SK-N-SH (cell line): Measurements from ENCODE around the gene CES3. TPM values are rescaled to one million over a fixed set of nuclear protein-coding genes. Genes with fewer than 3 reads are reported as not detected.

ENCODE experiments used
- CTCF ChIA-PET: fragments of 300-600, 350-600 bp; formaldehyde crosslinking; extraction: SDS; loops from one replicate; lab custom pipeline; 2021; lab: Yijun Ruan, JAX
- POLR2A ChIA-PET: fragments of 350-600 bp; sonication (Branson Sonifier 250); formaldehyde crosslinking; extraction: SDS; loops from one replicate; lab custom pipeline; 2020; ENCODE audit warnings: antibody characterized with exemption, inconsistent platforms; lab: Yijun Ruan, JAX
- DNase-seq: peaks from one replicate; pipeline ENCODE4 v3.0.0; 2012
- H2AFZ ChIP-seq: fragments of 200-600 bp; sonication (generic); 2 replicates; pipeline ENCODE4 v1.8.1; 2016; ENCODE audit warnings: antibody characterized with exemption, mild to moderate bottlenecking, low read depth
- H3F3A ChIP-seq: fragments of 200-600 bp; sonication (generic); replicated peaks from 2 replicates; pipeline ENCODE3; 2016; ENCODE audit warnings: antibody characterized with exemption, mild to moderate bottlenecking; ENCODE audit not compliant: insufficient read depth
- H3K27ac ChIP-seq, 2 experiments: fragments of 200-500 bp in 1 of 2; fragments of 200-600 bp in 1 of 2; sonication (Bioruptor generic) in 1 of 2; sonication (generic), shearing (Covaris generic) in 1 of 2; 2 replicates each; pipeline versions ENCODE4 v1.5.1 to v1.6.1; 2014 to 2016; ENCODE audit warnings: low read depth in 2 of 2, inconsistent platforms in 1 of 2, low read length in 1 of 2, mild to moderate bottlenecking in 1 of 2, mixed read lengths in 1 of 2
- H3K27me3 ChIP-seq: fragments of 200-600 bp; sonication (generic), shearing (Covaris generic); 2 replicates; pipeline ENCODE4 v1.6.1; 2016; ENCODE audit warnings: mixed run types; ENCODE audit not compliant: insufficient read depth
- H3K36me3 ChIP-seq, 2 experiments: fragments of 200-500 bp in 1 of 2; fragments of 200-600 bp in 1 of 2; sonication (Bioruptor generic) in 1 of 2; sonication (generic) in 1 of 2; replicated peaks in 1 of 2; 2 replicates each; pipeline versions ENCODE3 to v1.5.1; 2014 to 2016; ENCODE audit warnings: low read length in 1 of 2, mild to moderate bottlenecking in 1 of 2; ENCODE audit not compliant: insufficient read depth in 2 of 2, control insufficient read depth in 1 of 2
- H3K4me1 ChIP-seq, 2 experiments: fragments of 200-500 bp in 1 of 2; fragments of 200-600 bp in 1 of 2; sonication (Bioruptor generic) in 1 of 2; sonication (generic), shearing (Covaris generic) in 1 of 2; 2 replicates each; pipeline versions ENCODE4 v1.5.1 to v1.6.1; 2014 to 2016; ENCODE audit warnings: low read depth in 1 of 2, low read length in 1 of 2, mixed run types in 1 of 2; ENCODE audit not compliant: insufficient read depth in 2 of 2, control insufficient read depth in 1 of 2
- H3K4me2 ChIP-seq: fragments of 200-600 bp; sonication (generic), shearing (Covaris generic); 2 replicates; pipeline ENCODE4 v1.6.1; 2017; ENCODE audit warnings: mixed run types
- H3K4me3 ChIP-seq, 2 experiments: fragments of 200-500 bp in 1 of 2; fragments of 200-600 bp in 1 of 2; sonication (Bioruptor generic) in 1 of 2; sonication (generic), shearing (Covaris generic) in 1 of 2; 2 replicates each; pipeline versions ENCODE4 v1.5.1 to v1.8.1; 2014 to 2016; ENCODE audit warnings: low read depth in 2 of 2, inconsistent platforms in 1 of 2, low read length in 1 of 2, mild to moderate bottlenecking in 1 of 2, mixed read lengths in 1 of 2, moderate library complexity in 1 of 2
- H3K79me2 ChIP-seq: fragments of 200-600 bp; sonication (generic); 2 replicates; pipeline ENCODE4 v1.8.1; 2017; ENCODE audit warnings: mild to moderate bottlenecking; ENCODE audit not compliant: insufficient read depth
- H3K9ac ChIP-seq: fragments of 200-600 bp; sonication (generic); 2 replicates; pipeline ENCODE4 v1.6.1; 2017; ENCODE audit warnings: mixed run types
- H3K9me2 ChIP-seq: fragments of 200-600 bp; sonication (generic); 2 replicates; pipeline ENCODE4 v1.6.1; 2017; ENCODE audit warnings: mixed run types
- H3K9me3 ChIP-seq: fragments of 200-600 bp; sonication (generic); 2 replicates; pipeline ENCODE4 v1.6.1; 2017; ENCODE audit warnings: mixed run types, mild to moderate bottlenecking, moderate library complexity
- H4K20me1 ChIP-seq: fragments of 200-600 bp; sonication (generic); 2 replicates; pipeline ENCODE4 v1.6.1; 2017; ENCODE audit warnings: mild to moderate bottlenecking, mixed run types; ENCODE audit not compliant: insufficient read depth
- EP300 ChIP-seq, 2 experiments: IDR thresholded peaks; 2 replicates each; pipeline versions ENCODE4 v1.4.0 to v1.6.1; 2012; ENCODE audit warnings: borderline replicate concordance in 1 of 2, low read depth in 1 of 2, low read length in 1 of 2
- EZH2phosphoT487 ChIP-seq: fragments of 200-600 bp; sonication (generic); IDR thresholded peaks from 2 replicates; pipeline ENCODE4 v1.6.1; 2017; ENCODE audit warnings: low read depth, mixed run types, mild to moderate bottlenecking, antibody characterized with exemption, moderate library complexity, borderline replicate concordance
- FOXJ3 ChIP-seq: sonication (generic); formaldehyde crosslinking; IDR thresholded peaks from 2 replicates; pipeline ENCODE4 v1.5.1; 2020; ENCODE audit warnings: mild to moderate bottlenecking, missing genetic modification reagents
- FOXM1 ChIP-seq: IDR thresholded peaks from 2 replicates; pipeline ENCODE4 v1.4.0; 2012; ENCODE audit warnings: low read depth, mild to moderate bottlenecking
- GABPA ChIP-seq: IDR thresholded peaks from 2 replicates; pipeline ENCODE4 v1.4.0; 2012; ENCODE audit warnings: low read depth, mild to moderate bottlenecking
- GATA2 ChIP-seq: sonication (generic); formaldehyde crosslinking; IDR thresholded peaks from 2 replicates; pipeline ENCODE4 v1.5.0; 2020; ENCODE audit warnings: mild to moderate bottlenecking, missing genetic modification reagents
- JUND ChIP-seq: IDR thresholded peaks from 2 replicates; pipeline ENCODE4 v1.4.0; 2012
- NFIC ChIP-seq: IDR thresholded peaks from 2 replicates; pipeline ENCODE4 v1.4.0; 2012; ENCODE audit warnings: borderline replicate concordance
- POLR2AphosphoS5 ChIP-seq: IDR thresholded peaks from 2 replicates; pipeline ENCODE4 v1.6.1; 2012; ENCODE audit warnings: low read depth, low read length
- RCOR1 ChIP-seq: fragments of 150-350 bp; IDR thresholded peaks from 2 replicates; pipeline ENCODE4 v1.6.1; 2017; ENCODE audit warnings: antibody characterized with exemption, low read length
- SIN3A ChIP-seq: IDR thresholded peaks from 2 replicates; pipeline ENCODE4 v1.6.1; 2012; ENCODE audit warnings: low read depth, mild to moderate bottlenecking, low read length, moderate library complexity, borderline replicate concordance
- TAF1 ChIP-seq: IDR thresholded peaks from 2 replicates; pipeline ENCODE4 v1.6.1; 2012; ENCODE audit warnings: low read depth, mild to moderate bottlenecking, low read length, moderate library complexity, borderline replicate concordance
- YY1 ChIP-seq: IDR thresholded peaks from 2 replicates; pipeline ENCODE4 v1.4.0; 2012; ENCODE audit warnings: low read depth, mild to moderate bottlenecking
- WGBS: methylation state at CpG from one replicate; pipeline ENCODE4 v1.1.6; 2017; ENCODE audit warnings: low lambda C conversion rate; 5-methylcytosine and 5-hydroxymethylcytosine counted together
- polyA plus RNA-seq, 3 experiments: library from polyadenylated mRNA; depleted of rRNA; stranded (reverse); fragments of >200 nt; gene quantifications; 2 replicates each; pipeline ENCODE4 v1.2.3, GENCODE V29; 2012
- TF ChIP-seq, protein P1 (sequence below): fragments of 150-350 bp; IDR thresholded peaks from 2 replicates; pipeline ENCODE4 v1.6.1; 2016; ENCODE audit warnings: mild to moderate bottlenecking, low read depth, low read length
- TF ChIP-seq, protein P2 (sequence below): IDR thresholded peaks from 2 replicates; pipeline ENCODE4 v1.4.0; 2012; ENCODE audit warnings: low read depth, borderline replicate concordance
- TF ChIP-seq, protein P3 (sequence below): IDR thresholded peaks from 2 replicates; pipeline ENCODE4 v1.4.0; 2012; ENCODE audit warnings: low read depth
- TF ChIP-seq, protein P4 (sequence below): IDR thresholded peaks from 2 replicates; pipeline ENCODE4 v1.6.1; 2012; ENCODE audit warnings: mild to moderate bottlenecking, low read depth, low read length, moderate library complexity

CES3 gene
- polyA plus RNA-seq, 1 of the 3 experiments (the other 2 are of a cell fraction), result 1.4 TPM

DNA sequence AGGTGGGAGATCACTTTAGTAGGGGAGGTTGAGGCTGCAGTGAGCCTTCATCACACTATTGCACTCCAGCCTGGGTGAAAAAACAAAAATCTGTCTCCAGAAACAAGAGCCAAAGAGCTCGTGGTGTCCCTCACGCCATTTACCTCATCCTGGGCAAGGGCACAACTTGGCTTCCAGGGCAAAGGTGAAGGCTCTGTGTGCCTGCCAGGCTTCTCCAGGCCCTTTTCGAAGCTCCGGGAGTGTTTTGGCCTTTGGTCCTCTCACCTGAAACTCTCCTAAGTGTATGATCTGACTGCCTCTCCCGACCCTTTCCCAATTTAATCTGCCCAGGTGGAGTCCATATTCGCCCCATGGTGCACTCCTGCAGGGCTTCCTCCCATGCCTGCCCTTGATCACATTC lies 11.6 kb upstream of the CES3 start (continued):
- TF ChIP-seq, protein P1, sequence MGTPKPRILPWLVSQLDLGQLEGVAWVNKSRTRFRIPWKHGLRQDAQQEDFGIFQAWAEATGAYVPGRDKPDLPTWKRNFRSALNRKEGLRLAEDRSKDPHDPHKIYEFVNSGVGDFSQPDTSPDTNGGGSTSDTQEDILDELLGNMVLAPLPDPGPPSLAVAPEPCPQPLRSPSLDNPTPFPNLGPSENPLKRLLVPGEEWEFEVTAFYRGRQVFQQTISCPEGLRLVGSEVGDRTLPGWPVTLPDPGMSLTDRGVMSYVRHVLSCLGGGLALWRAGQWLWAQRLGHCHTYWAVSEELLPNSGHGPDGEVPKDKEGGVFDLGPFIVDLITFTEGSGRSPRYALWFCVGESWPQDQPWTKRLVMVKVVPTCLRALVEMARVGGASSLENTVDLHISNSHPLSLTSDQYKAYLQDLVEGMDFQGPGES, result no peak
- TF ChIP-seq, protein P2, sequence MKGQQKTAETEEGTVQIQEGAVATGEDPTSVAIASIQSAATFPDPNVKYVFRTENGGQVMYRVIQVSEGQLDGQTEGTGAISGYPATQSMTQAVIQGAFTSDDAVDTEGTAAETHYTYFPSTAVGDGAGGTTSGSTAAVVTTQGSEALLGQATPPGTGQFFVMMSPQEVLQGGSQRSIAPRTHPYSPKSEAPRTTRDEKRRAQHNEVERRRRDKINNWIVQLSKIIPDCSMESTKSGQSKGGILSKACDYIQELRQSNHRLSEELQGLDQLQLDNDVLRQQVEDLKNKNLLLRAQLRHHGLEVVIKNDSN, result no peak
- TF ChIP-seq FOXM1, result no peak
- TF ChIP-seq FOXJ3 (CRISPR knock-in tag), result no peak
- TF ChIP-seq EP300 (IDR thresholded peaks at IDR 0.05; ENCODE audit: borderline replicate concordance in 1 of 2, low read depth in 1 of 2, low read length in 1 of 2), result no peak
- TF ChIP-seq POLR2AphosphoS5, result no peak
- TF ChIP-seq TAF1, result no peak
- TF ChIP-seq NFIC, result no peak

DNA sequence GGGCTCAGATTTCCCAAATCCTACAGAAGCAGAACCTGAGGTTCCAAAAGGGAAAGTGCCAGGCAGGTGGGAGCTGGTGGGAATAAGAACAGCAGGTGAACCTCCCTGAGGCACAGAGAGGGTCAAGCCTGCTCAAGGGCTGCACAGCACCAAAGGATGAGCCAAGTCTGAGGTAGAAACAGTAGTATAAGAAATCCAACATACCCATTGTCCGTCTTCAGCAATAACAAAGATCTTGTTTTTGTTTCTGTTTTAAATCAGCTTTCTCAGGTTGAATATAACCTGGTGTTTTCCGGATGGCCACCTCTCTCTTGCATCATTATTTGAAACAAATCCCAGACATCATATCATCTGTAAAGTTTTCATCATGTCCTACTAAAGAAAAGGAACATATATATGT lies 10.6 kb upstream of the CES3 start:
- Histone ChIP-seq H3K27me3 (no peaks in the 10 kb centered on the region), H3K4me1 (peaks cover 0 to 8% of the 10 kb centered on the region in 2 experiments; a peak in 1 of 4 replicates), H3K36me3 (no peaks in the 10 kb centered on the region), H3F3A (peaks cover 9% of the 10 kb centered on the region), H3K4me3 (no peak overlapping the region), H4K20me1 (no peaks in the 10 kb centered on the region), H3K79me2 (no peaks in the 10 kb centered on the region), H3K9me3 (no peaks in the 10 kb centered on the region; the same call in 1 of the 2 replicates), H3K9me2 (no peaks in the 10 kb centered on the region), H2AFZ (no peak overlapping the region), H3K9ac (no peak overlapping the region), H3K27ac (no peak overlapping the region), H3K4me2 (no peak overlapping the region)
- ChIA-PET CTCF (interaction anchor here (1.0 to 6.2 kb wide), 5 partner anchors 14 to 342 kb away, joined by 3 to 81 read pairs (median 4); partner anchors contain the start of gene CES3), POLR2A (no interaction called here)
- no peak for DNase-seq
- 79% methylated on average over 2 of the region's 2 CpGs for WGBS
- TF ChIP-seq FOXJ3 (CRISPR knock-in tag) (no peak), GABPA (no peak), GATA2 (CRISPR knock-in tag) (no peak), JUND (no peak), EZH2phosphoT487 (no peak), RCOR1 (no peak), SIN3A (no peak), YY1 (no peak)
- TF ChIP-seq, protein P3, sequence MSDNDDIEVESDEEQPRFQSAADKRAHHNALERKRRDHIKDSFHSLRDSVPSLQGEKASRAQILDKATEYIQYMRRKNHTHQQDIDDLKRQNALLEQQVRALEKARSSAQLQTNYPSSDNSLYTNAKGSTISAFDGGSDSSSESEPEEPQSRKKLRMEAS, result no peak
- TF ChIP-seq, protein P2, result no peak
- TF ChIP-seq, protein P4, sequence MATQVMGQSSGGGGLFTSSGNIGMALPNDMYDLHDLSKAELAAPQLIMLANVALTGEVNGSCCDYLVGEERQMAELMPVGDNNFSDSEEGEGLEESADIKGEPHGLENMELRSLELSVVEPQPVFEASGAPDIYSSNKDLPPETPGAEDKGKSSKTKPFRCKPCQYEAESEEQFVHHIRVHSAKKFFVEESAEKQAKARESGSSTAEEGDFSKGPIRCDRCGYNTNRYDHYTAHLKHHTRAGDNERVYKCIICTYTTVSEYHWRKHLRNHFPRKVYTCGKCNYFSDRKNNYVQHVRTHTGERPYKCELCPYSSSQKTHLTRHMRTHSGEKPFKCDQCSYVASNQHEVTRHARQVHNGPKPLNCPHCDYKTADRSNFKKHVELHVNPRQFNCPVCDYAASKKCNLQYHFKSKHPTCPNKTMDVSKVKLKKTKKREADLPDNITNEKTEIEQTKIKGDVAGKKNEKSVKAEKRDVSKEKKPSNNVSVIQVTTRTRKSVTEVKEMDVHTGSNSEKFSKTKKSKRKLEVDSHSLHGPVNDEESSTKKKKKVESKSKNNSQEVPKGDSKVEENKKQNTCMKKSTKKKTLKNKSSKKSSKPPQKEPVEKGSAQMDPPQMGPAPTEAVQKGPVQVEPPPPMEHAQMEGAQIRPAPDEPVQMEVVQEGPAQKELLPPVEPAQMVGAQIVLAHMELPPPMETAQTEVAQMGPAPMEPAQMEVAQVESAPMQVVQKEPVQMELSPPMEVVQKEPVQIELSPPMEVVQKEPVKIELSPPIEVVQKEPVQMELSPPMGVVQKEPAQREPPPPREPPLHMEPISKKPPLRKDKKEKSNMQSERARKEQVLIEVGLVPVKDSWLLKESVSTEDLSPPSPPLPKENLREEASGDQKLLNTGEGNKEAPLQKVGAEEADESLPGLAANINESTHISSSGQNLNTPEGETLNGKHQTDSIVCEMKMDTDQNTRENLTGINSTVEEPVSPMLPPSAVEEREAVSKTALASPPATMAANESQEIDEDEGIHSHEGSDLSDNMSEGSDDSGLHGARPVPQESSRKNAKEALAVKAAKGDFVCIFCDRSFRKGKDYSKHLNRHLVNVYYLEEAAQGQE, result no peak
